ENCODE measurements around the gene LCN12. TPM values are rescaled to one million over a fixed set of nuclear protein-coding genes. Genes with fewer than 3 reads are reported as not detected.

The LCN12 gene
- total and polyA plus RNA-seq, 2 experiments from 2014 or later, result 11.4 to 19.7 TPM

DNA sequence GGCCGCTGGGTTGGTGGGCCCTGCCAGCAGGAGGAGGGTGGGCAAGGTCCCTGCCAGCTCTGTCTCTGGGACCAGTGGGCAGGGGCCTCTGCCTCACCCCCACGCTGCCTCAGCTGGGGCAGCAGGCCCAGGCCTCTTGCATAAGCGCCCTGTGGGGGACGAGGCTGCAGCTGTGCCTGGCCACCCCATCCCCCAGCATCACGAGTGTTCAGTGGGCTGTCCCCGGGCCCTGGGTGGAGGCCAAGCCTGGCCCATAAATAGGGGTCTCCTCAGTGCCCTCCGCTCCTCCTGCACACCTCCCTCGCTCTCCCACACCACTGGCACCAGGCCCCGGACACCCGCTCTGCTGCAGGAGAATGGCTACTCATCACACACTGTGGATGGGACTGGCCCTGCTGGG is 25.1 kb downstream of the LCN12 start, which contains the start of gene PTGDS:
PTGDS (plus strand) TSS at position 282 of the 400 bp plus-strand sequence; CDS start at position 357, 75 bp downstream.
- Histone ChIP-seq H3K27ac (no peak within 1 kb of the TSS), H3K36me3 (no peaks in the 10 kb centered on the region), H3K27me3 (peaks cover 2% of the 10 kb centered on the region), H3K4me3 (peak within 1 kb of the TSS; percentile 22), H3K4me1 (ENCODE audit: low read depth) (peaks cover 10% of the 10 kb centered on the region), H3K9me3 (ENCODE audit: low read depth) (no peaks in the 10 kb centered on the region)
- DNase-seq (ENCODE audit: low read depth in 1 of 2, low spot score in 1 of 2), result peak in 1 of 2 donors; percentile 83
- TF ChIP-seq, protein P1, sequence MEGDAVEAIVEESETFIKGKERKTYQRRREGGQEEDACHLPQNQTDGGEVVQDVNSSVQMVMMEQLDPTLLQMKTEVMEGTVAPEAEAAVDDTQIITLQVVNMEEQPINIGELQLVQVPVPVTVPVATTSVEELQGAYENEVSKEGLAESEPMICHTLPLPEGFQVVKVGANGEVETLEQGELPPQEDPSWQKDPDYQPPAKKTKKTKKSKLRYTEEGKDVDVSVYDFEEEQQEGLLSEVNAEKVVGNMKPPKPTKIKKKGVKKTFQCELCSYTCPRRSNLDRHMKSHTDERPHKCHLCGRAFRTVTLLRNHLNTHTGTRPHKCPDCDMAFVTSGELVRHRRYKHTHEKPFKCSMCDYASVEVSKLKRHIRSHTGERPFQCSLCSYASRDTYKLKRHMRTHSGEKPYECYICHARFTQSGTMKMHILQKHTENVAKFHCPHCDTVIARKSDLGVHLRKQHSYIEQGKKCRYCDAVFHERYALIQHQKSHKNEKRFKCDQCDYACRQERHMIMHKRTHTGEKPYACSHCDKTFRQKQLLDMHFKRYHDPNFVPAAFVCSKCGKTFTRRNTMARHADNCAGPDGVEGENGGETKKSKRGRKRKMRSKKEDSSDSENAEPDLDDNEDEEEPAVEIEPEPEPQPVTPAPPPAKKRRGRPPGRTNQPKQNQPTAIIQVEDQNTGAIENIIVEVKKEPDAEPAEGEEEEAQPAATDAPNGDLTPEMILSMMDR (IDR thresholded peaks at IDR 0.05; ENCODE audit: low read depth, low read length), result no peak

- peaks cover 10% of the 10 kb centered on the region for H3K4me1 ChIP-seq (ENCODE audit: low read depth)
- TF ChIP-seq, protein P1 (IDR thresholded peaks at IDR 0.05; ENCODE audit: low read depth, low read length), result no peak
- no peaks in the 10 kb centered on the region for H3K36me3 ChIP-seq
- peaks cover 2% of the 10 kb centered on the region for H3K27me3 ChIP-seq
- H3K9me3 ChIP-seq (ENCODE audit: low read depth), result no peaks in the 10 kb centered on the region
- H3K27ac ChIP-seq, result no peak overlapping the region
- DNase-seq (ENCODE audit: low read depth in 1 of 2, low spot score in 1 of 2), result peak in 1 of 2 donors; percentile 14
- H3K4me3 ChIP-seq, result peak overlapping the region; percentile 22
These were observed 25.6 kb downstream of the LCN12 start for GRCh38 chr9:136977649-136978072.

DNA sequence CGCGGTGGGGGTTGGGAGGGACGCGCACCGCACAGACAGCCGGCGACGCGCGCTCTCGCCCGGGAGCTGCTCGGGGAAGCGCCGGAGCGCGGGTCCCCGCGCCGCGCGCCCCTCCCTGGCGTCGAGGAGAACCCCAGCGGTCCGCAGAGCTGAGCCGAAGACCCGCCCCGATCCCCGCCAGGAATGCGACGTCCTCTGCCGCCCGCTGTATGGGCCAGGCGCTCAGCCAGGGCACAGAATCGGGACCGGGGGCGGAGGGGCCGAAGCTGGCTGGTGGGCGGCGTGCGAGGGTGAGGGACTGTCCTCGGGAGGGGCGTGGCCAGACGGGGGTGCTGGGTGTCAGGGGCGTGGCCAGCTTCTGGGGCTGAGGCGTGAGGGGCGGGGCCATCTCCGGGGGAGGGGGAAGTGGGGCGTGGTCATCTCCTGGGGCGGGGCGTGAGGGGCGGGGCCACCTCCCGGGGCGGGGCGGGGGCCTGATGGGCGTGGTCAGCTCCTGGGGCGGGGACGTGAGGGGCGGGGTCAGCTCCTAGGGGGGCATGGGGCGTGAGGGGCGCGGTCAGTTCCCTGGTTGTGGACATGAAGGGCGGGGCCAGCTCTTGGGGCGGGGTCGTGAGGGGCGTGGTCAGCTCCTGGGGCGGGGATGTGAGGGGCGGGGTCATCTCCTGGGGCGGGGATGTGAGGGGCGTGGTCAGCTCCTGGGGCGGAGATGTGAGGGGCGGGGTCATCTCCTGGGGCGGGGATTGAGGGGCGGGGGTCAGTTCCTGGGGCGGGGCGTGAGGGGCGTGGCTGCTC is 26.2 kb downstream of the LCN12 start:
- Histone ChIP-seq H3K4me1 (ENCODE audit: low read depth) (peaks cover 10% of the 10 kb centered on the region), H3K27ac (no peak overlapping the region), H3K27me3 (peaks cover 4% of the 10 kb centered on the region), H3K4me3 (peak overlapping the region; percentile 22), H3K36me3 (no peaks in the 10 kb centered on the region), H3K9me3 (ENCODE audit: low read depth) (no peaks in the 10 kb centered on the region)
- TF ChIP-seq, protein P1 (IDR thresholded peaks at IDR 0.05; ENCODE audit: low read depth, low read length), result no peak
- DNase-seq (ENCODE audit: low read depth in 1 of 2, low spot score in 1 of 2), result peak; percentile 76 to 88

DNA sequence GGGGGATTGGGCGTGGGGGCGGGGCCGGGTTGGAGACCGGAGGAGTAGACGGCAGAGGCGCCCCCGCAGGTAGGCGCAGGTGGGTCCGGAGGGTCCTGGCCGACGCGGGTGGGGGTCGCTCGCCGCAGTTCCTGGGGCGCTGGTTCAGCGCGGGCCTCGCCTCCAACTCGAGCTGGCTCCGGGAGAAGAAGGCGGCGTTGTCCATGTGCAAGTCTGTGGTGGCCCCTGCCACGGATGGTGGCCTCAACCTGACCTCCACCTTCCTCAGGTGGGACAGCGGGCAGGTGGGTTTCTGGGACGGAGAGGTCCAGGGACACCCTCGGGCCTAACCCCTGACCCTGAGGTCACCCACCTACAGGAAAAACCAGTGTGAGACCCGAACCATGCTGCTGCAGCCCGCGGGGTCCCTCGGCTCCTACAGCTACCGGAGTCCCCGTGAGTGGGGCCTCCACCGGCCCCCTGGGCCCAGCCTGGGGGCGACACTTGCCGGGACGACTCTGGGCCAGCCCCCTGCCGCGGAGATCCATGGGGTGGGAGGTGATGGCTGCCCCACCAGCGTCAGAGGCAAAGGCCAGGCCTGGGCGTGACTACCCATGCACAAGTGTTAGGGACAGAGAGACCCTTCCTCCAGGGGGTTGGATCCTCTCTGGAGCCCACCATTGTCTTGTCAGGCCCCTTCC is 26.9 kb downstream of the LCN12 start:
- H3K27me3 ChIP-seq, result peaks cover 12% of the 10 kb centered on the region
- H3K9me3 ChIP-seq (ENCODE audit: low read depth), result no peaks in the 10 kb centered on the region
- TF ChIP-seq, protein P1 (IDR thresholded peaks at IDR 0.05; ENCODE audit: low read depth, low read length), result no peak
- no peak overlapping the region for H3K27ac ChIP-seq
- no peaks in the 10 kb centered on the region for H3K36me3 ChIP-seq
- H3K4me3 ChIP-seq, result no peak overlapping the region
- no peak for DNase-seq (ENCODE audit: low read depth in 1 of 2, low spot score in 1 of 2)
- peaks cover 10% of the 10 kb centered on the region for H3K4me1 ChIP-seq (ENCODE audit: low read depth)

GRCh38 chr9:136979769-136980587 is 27.9 kb downstream of the LCN12 start:
- TF ChIP-seq, protein P1 (IDR thresholded peaks at IDR 0.05; ENCODE audit: low read depth, low read length), result no peak
- peaks cover 13% of the 10 kb centered on the region for H3K4me1 ChIP-seq (ENCODE audit: low read depth)
- H3K9me3 ChIP-seq (ENCODE audit: low read depth), result no peaks in the 10 kb centered on the region
- no peak for DNase-seq (ENCODE audit: low read depth in 1 of 2, low spot score in 1 of 2)
- no peak overlapping the region for H3K4me3 ChIP-seq
- peaks cover 21% of the 10 kb centered on the region for H3K27me3 ChIP-seq
- no peaks in the 10 kb centered on the region for H3K36me3 ChIP-seq
- H3K27ac ChIP-seq, result no peak overlapping the region
